T47D (cell line): ENCODE data around the gene ST6GALNAC4.

ENCODE experiments used
- DNase-seq, 2 experiments: peaks; one replicate each; pipeline versions ENCODE4 v3.0.0 to v3.0.0-alpha.2; 2011 to 2012; ENCODE audit warnings: low read depth in 1 of 2, low spot score in 1 of 2
- JUND ChIP-seq: IDR thresholded peaks from 2 replicates; pipeline ENCODE4 v1.6.1; 2012; ENCODE audit warnings: low read depth
- in situ Hi-C: cut with HindIII; loops from 2 replicates; pipeline ENCODE4 v1.10.0; 2016; ENCODE audit warnings: low sequenced_read_pairs, low pct_unique_long_range_greater_than_20kb

ST6GALNAC4 gene

GRCh38 chr9:127954831-127955293 is 38.0 kb upstream of the ST6GALNAC4 start:
- in situ Hi-C loops: no loop called here
- DNase-seq: no peak
- TF ChIP-seq JUND: no peak

GRCh38 chr9:127953768-127954505 is 37.1 kb upstream of the ST6GALNAC4 start:
- in situ Hi-C loops: no loop called here
- TF ChIP-seq JUND: no peak

DNA sequence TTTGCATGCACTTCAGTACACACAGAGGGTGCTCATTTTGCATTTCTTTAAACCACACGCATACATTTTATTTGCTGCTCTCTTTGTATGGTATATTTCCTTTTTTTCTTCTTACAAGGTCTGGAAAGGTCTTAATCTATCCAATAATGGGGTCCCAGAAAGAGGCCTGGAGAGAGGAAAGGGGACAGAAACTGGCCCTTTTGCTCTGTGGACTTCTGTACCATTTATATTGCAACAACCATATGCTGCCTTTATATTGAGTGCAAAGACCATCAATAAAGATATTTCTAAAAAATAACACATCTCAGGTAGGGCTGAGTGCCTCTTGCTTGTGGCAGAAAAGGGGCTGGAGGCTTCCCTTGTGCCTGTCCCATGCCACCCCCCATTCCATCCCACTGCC is 36.3 kb upstream of the ST6GALNAC4 start:
- no peak for DNase-seq
- TF ChIP-seq JUND: no peak
- in situ Hi-C loops: no loop called here

More at GRCh38 chr9:127953768-127954505, 37.1 kb upstream of the ST6GALNAC4 start:
- no peak for DNase-seq

DNA sequence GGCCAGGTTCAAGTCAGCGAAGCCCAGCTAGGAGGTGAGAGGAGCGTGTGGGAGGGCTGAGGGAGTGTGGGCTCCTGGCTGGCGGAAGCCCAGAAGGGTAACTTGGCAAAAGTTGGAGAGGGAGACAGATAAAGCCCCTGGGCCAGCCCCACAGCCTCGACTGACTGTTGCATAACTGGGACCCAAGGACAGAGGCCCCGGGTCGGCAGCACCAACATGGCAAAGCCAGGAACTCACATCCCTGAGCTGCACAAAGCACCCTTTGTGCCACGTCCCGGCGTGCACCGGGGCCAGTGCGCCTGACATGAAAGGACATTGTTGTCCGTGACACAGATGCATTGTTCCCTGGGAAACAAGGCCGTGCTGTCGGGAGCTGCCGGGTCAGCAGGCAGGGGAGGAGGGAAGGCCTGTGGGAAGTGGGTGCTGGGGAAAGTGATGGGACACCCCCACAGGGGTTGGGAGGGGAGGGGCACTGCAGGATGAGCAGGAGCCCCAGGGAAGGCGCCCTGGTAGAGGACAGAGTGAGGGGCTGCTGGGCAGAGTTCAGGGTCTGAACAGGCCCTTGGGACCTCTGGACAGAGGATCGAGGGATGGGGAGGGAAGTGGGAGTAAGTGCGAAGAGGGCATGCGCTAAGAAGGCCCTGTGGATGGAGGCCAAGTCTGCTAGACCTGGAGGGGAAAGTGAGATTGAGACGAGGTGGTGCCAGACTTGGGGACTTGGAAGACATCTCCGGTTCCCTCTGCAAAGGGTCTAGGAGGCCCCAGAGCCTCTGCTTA is 33.9 kb upstream of the ST6GALNAC4 start:
- in situ Hi-C loops: no loop called here
- DNase-seq: no peak
- TF ChIP-seq JUND: no peak

DNA sequence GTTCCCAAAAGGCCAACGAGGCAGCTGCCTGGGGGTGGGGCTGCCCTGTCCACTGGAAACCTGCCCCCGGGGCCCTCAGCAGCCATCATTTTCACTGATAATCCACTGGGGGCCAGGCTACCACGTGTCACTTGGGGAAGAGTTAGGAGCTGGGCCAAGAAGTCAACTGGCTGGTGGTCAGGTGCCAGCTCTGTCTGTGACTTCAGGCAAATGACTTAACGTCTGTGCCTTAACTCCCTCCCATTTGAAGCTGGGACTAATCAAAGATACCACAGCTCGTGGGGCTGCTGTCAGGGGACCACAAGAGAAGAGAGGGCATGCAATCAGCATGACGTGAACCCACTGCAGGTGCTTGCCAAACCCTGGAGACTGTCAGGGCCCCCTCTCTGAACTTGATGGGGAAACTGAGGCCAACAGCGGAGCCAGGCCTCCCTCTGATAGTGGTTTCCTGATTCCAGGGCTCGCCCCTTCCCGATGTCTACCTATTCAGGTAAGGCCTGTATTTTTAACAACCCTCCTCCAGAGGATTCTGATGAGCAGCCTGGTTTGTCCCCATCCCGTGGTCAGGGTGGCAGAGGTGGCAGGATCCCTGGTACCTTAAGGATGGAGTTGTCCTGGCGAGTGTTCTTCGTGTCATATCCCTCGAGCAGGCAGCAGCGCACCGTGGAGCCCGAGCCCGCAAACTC is 33.1 kb upstream of the ST6GALNAC4 start:
- in situ Hi-C loops: no loop called here
- no peak for DNase-seq
- no peak for TF ChIP-seq JUND

GRCh38 chr9:127947841-127948710 is 31.2 kb upstream of the ST6GALNAC4 start:
- no peak for DNase-seq
- TF ChIP-seq JUND: no peak
- in situ Hi-C loops: no loop called here

DNA sequence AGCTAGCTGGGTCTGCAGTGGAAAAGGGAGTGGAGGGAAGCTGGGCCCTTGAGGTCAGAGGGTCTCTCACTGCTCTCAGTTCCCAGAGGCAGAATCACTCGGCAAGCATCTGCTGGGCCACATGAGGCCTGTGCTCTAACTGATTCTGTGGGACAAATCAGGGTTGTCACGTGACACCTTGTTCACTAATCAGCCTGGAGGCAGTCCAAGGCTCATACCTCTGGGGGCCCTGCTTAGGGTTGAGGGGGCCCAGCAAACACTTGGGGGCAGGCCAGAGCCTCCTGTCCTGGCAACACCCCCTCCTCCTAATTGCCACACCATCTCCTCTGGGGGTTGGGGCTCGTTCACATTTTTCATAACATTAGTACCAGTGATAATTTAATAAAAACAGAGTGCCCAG is 29.9 kb upstream of the ST6GALNAC4 start:
- no peak for TF ChIP-seq JUND
- in situ Hi-C loops: no loop called here
- no peak for DNase-seq

- no peak for TF ChIP-seq JUND
- in situ Hi-C loops: no loop called here
- no peak for DNase-seq
These were observed 29.1 kb upstream of the ST6GALNAC4 start for GRCh38 chr9:127945942-127946341.

GRCh38 chr9:127945338-127945737 is 28.5 kb upstream of the ST6GALNAC4 start:
- no peak for TF ChIP-seq JUND
- in situ Hi-C loops: no loop called here
- no peak for DNase-seq

DNA sequence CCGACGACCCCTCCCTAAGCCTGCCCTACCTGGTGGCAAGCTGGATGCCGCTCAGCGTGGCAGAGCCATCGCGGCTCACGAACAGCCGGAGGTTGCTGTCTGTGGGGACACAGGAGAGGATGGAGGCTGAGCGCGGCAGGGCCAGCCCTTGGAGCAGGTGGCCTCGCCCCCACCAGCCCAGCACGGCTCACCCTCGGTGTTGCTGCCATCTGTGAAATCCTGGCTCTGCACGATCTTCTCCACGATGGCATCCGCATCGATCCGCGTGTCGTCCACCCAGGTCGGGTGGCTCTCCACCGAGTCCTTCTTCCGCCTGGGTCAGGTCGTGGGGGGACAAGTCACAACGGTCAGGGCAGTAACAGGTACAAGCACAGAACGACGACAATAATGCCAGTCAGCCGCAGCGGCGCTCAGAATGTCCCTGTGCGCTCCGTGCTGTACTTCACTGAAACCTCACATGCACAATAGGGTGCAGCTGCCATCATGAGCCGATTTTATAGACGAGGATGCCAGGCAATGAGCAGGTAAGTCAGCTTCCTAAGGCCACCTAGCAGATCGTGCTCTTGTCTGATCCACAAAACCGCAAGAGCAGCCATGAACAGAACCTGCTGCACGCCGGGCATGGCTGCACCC is 27.9 kb upstream of the ST6GALNAC4 start:
- in situ Hi-C loops: no loop called here
- DNase-seq: no peak
- TF ChIP-seq JUND: no peak

DNA sequence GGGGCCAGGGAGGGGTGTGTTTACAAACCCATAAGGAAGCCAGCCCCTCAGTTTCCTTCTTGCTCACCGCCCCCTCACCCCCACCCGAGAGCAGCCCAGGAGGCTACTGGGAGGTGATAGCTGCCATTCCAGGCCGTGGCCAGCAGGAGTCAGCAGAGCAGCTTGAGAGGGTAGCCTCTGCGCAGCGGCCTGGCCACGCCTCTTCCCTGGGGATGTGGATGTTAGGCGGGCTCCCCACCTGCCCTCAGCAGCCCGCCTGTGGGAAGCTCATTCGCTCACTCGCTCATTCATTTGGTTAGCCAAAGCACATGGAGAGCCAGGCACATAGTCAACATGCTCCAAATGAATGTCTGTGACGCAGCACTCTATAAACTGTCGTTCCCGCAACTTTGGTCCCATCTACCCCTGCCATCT is 26.9 kb upstream of the ST6GALNAC4 start:
- no peak for TF ChIP-seq JUND
- DNase-seq: peak; percentile 73 to 86
- in situ Hi-C loops: no loop called here
